ENCODE results near the gene VPS18.

- TF ChIP-seq EZH2phosphoT487 (IDR thresholded peaks at IDR 0.05) = no peak
- no peak for TF ChIP-seq CTCF (IDR thresholded peaks at IDR 0.05)
Measured at GRCh38 chr15:40938536-40938870, 44.3 kb downstream of the VPS18 start.

Data from neural progenitor cell (in vitro differentiated cells).